Liver (tissue), 9 donors: Measurements from ENCODE around the gene TAGLN2. TPM values are rescaled to one million over a fixed set of nuclear protein-coding genes. Genes with fewer than 3 reads are reported as not detected.

Experiments
- DNase-seq: peaks from one replicate; pipeline ENCODE4 v3.0.0-alpha.2; 2017; ENCODE audit warnings: low spot score
- H3K27ac ChIP-seq, 2 donors: one replicate each; pipeline ENCODE4 v1.7.0; 2013; ENCODE audit warnings: inconsistent platforms in 2 of 2, low read length in 2 of 2, control low read depth in 1 of 2, low read depth in 1 of 2, mild to moderate bottlenecking in 1 of 2
- H3K27me3 ChIP-seq, 4 donors: one replicate each; pipeline versions ENCODE4 v1.6.1 to v1.7.0; 2013; ENCODE audit warnings: low read length in 3 of 4, inconsistent platforms in 1 of 4, mild to moderate bottlenecking in 1 of 4, moderate library complexity in 1 of 4; ENCODE audit not compliant: control insufficient read depth in 4 of 4, insufficient read depth in 4 of 4
- H3K36me3 ChIP-seq, 4 donors: one replicate each; pipeline versions ENCODE4 v1.6.1 to v1.7.0; 2013; ENCODE audit warnings: low read length in 3 of 4, mild to moderate bottlenecking in 3 of 4, low read depth in 1 of 4, moderate library complexity in 1 of 4; ENCODE audit not compliant: control insufficient read depth in 4 of 4, insufficient read depth in 3 of 4
- H3K4me1 ChIP-seq, 4 donors: one replicate each; pipeline versions ENCODE4 v1.6.1 to v1.7.0; 2013; ENCODE audit warnings: low read length in 3 of 4, mild to moderate bottlenecking in 3 of 4, moderate library complexity in 1 of 4; ENCODE audit not compliant: control insufficient read depth in 4 of 4, insufficient read depth in 4 of 4
- H3K4me3 ChIP-seq, 3 donors: one replicate each; pipeline versions ENCODE4 v1.6.1 to v1.7.0; 2013; ENCODE audit warnings: low read length in 3 of 3, control low read depth in 1 of 3, low read depth in 1 of 3, mild to moderate bottlenecking in 1 of 3
- H3K9ac ChIP-seq, 2 donors: one replicate each; pipeline ENCODE4 v1.7.0; 2013; ENCODE audit warnings: low read length in 2 of 2, mild to moderate bottlenecking in 2 of 2, moderate library complexity in 2 of 2, control low read depth in 1 of 2, low read depth in 1 of 2
- H3K9me3 ChIP-seq, 4 donors: one replicate each; pipeline versions ENCODE4 v1.6.1 to v1.7.0; 2013; ENCODE audit warnings: low read length in 3 of 4; ENCODE audit not compliant: control insufficient read depth in 4 of 4
- FOXA1 ChIP-seq: IDR thresholded peaks from 2 replicates; pipeline ENCODE4 v1.6.1; 2016; ENCODE audit warnings: antibody characterized with exemption
- FOXA2 ChIP-seq: IDR thresholded peaks from 2 replicates; pipeline ENCODE4 v1.6.1; 2016; ENCODE audit warnings: antibody characterized with exemption
- HNF4A ChIP-seq, 2 donors: conservative IDR thresholded peaks; 2 replicates each; pipeline ENCODE4 v1.6.1; 2016; ENCODE audit warnings: antibody characterized with exemption in 2 of 2, mild to moderate bottlenecking in 2 of 2
- JUND ChIP-seq, 2 donors: IDR thresholded peaks; 2 replicates each; pipeline ENCODE4 v1.6.1; 2016; ENCODE audit warnings: antibody characterized with exemption in 2 of 2
- NR2F2 ChIP-seq: IDR thresholded peaks from 2 replicates; pipeline ENCODE4 v1.6.1; 2016; ENCODE audit warnings: antibody characterized with exemption
- RAD21 ChIP-seq, 2 donors: IDR thresholded peaks; 2 replicates each; pipeline ENCODE4 v1.6.1; 2016; ENCODE audit warnings: antibody characterized with exemption in 2 of 2, mild to moderate bottlenecking in 2 of 2
- RXRA ChIP-seq, 2 donors: IDR thresholded peaks; 2 replicates each; pipeline ENCODE4 v1.6.1; 2017 to 2018; ENCODE audit warnings: antibody characterized with exemption in 2 of 2, mild to moderate bottlenecking in 1 of 2
- SP1 ChIP-seq: IDR thresholded peaks from 2 replicates; pipeline ENCODE4 v1.6.1; 2018; ENCODE audit warnings: antibody characterized with exemption, mild to moderate bottlenecking
- TAF1 ChIP-seq: conservative IDR thresholded peaks from 2 replicates; pipeline ENCODE4 v1.6.1; 2016; ENCODE audit warnings: antibody characterized with exemption, mild to moderate bottlenecking
- WGBS: extraction: QIAGEN DNeasy Blood & Tissue Kit; methylation state at CpG from one replicate; pipeline ENCODE4 v1.1.7; 2013; 5-methylcytosine and 5-hydroxymethylcytosine counted together
- polyA plus RNA-seq, 2 donors: library from polyadenylated mRNA; stranded (reverse) in 1 of 2; unstranded in 1 of 2; fragments of 200-250 nt in 1 of 2; fragments of >200 nt in 1 of 2; fragmentation: Nextera tagmentation in 1 of 2; extraction: Ambion mirVana in 1 of 2; gene quantifications; one replicate each; pipeline versions ENCODE4 v1.2.1 to v1.2.3, GENCODE V29; 2013 to 2015
- total RNA-seq, 2 donors: library from RNA; depleted of rRNA; stranded (reverse); fragments of >200 nt; gene quantifications; one replicate each; pipeline ENCODE4 v1.2.3, GENCODE V29; 2014
- TF ChIP-seq, protein P1 (sequence below): fragments of 150-350 bp; IDR thresholded peaks from 2 replicates; pipeline ENCODE4 v1.5.1; 2017; ENCODE audit warnings: improper control_type of control experiment, low read depth, low read length; ENCODE audit not compliant: missing input control
- TF ChIP-seq, protein P2 (sequence below): IDR thresholded peaks from 2 replicates; pipeline ENCODE4 v1.6.1; 2016; ENCODE audit warnings: antibody characterized with exemption
- TF ChIP-seq, protein P3 (sequence below): IDR thresholded peaks from 2 replicates; pipeline ENCODE4 v1.6.1; 2016; ENCODE audit warnings: antibody characterized with exemption
- TF ChIP-seq, protein P4 (sequence below): IDR thresholded peaks from 2 replicates; pipeline ENCODE4 v1.6.1; 2016; ENCODE audit warnings: antibody characterized with exemption, mild to moderate bottlenecking
- TF ChIP-seq, protein P5 (sequence below): IDR thresholded peaks from 2 replicates; pipeline ENCODE4 v1.6.1; 2016; ENCODE audit warnings: antibody characterized with exemption
- donor health status: healthy.
- donor health status: healthy.
- donor health status: healthy.
- donor health status: healthy.
- donor health status: healthy.

The TAGLN2 gene
- total and polyA plus RNA-seq, 4 donors: 46.4 to 113 (median 79.8) TPM

DNA sequence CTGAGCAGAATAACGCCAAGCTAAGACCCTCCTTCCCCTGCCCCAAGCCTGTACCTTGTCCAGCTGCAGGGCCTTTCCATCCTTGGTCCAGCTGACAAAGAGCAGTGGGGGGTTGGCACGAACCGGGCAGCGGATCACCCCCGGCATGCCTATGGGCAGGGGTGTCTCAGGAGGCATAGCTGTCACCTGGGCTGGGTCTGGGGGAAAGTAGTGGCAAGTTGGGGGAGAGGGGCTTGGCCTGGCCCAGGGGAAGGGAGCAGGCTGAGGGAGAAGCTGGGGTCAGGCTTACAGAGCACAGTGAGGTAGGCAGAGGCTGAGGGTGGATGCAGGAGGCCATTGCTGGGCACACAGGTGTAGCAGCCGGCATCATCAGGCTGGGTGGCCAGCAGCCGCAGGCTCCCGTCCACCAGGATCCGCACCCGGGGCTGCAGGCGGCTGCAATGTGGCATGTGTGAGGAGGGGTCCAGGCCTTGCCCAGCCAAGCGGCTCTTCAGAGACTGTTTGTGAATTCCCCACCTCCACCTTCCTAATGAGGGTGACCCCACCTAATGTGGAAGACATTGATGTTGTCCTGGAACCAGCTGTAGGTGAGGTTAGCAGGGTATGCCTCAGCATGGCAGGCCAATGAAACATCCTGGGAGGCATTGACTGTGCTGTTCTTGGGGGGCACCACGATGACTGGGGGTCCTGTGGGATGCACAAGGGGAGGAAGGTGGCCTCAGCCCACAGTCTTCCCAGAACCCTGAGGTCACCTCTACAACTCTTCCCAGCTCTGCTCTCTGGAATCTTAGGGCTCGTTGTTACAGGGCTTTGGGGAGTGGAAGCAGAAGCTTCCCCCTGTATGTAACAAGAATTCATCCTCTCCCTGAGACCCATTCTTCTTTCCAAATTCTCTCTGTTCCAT lies 9.1 kb upstream of the TAGLN2 start:
- DNase-seq: no peak
- WGBS: 94% methylated on average over 14 of the region's 14 CpGs

More for the DNA sequence above, 9.1 kb upstream of the TAGLN2 start:
- Histone ChIP-seq H3K4me1 (peaks cover 4 to 24% (median 16%) of the 10 kb centered on the region in 4 donors), H3K9me3 (no peaks in the 10 kb centered on the region), H3K36me3 (peaks cover 0 to 24% (median 11%) of the 10 kb centered on the region in 4 donors), H3K9ac (no peak overlapping the region), H3K4me3 (no peak overlapping the region), H3K27me3 (no peaks in the 10 kb centered on the region), H3K27ac (no peak overlapping the region)
- TF ChIP-seq FOXA2 (no peak), RXRA (IDR thresholded peaks at IDR 0.05) (no peak), TAF1 (no peak), SP1 (no peak), NR2F2 (no peak), FOXA1 (no peak), RAD21 (IDR thresholded peaks at IDR 0.05) (no peak), HNF4A (conservative IDR thresholded peaks at IDR 0.05) (no peak), JUND (IDR thresholded peaks at IDR 0.05) (no peak)
- TF ChIP-seq, protein P1, sequence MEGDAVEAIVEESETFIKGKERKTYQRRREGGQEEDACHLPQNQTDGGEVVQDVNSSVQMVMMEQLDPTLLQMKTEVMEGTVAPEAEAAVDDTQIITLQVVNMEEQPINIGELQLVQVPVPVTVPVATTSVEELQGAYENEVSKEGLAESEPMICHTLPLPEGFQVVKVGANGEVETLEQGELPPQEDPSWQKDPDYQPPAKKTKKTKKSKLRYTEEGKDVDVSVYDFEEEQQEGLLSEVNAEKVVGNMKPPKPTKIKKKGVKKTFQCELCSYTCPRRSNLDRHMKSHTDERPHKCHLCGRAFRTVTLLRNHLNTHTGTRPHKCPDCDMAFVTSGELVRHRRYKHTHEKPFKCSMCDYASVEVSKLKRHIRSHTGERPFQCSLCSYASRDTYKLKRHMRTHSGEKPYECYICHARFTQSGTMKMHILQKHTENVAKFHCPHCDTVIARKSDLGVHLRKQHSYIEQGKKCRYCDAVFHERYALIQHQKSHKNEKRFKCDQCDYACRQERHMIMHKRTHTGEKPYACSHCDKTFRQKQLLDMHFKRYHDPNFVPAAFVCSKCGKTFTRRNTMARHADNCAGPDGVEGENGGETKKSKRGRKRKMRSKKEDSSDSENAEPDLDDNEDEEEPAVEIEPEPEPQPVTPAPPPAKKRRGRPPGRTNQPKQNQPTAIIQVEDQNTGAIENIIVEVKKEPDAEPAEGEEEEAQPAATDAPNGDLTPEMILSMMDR: no peak
- TF ChIP-seq, protein P2, sequence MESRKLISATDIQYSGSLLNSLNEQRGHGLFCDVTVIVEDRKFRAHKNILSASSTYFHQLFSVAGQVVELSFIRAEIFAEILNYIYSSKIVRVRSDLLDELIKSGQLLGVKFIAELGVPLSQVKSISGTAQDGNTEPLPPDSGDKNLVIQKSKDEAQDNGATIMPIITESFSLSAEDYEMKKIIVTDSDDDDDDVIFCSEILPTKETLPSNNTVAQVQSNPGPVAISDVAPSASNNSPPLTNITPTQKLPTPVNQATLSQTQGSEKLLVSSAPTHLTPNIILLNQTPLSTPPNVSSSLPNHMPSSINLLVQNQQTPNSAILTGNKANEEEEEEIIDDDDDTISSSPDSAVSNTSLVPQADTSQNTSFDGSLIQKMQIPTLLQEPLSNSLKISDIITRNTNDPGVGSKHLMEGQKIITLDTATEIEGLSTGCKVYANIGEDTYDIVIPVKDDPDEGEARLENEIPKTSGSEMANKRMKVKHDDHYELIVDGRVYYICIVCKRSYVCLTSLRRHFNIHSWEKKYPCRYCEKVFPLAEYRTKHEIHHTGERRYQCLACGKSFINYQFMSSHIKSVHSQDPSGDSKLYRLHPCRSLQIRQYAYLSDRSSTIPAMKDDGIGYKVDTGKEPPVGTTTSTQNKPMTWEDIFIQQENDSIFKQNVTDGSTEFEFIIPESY: no peak
- TF ChIP-seq, protein P3, sequence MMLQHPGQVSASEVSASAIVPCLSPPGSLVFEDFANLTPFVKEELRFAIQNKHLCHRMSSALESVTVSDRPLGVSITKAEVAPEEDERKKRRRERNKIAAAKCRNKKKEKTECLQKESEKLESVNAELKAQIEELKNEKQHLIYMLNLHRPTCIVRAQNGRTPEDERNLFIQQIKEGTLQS: no peak
- TF ChIP-seq, protein P4, sequence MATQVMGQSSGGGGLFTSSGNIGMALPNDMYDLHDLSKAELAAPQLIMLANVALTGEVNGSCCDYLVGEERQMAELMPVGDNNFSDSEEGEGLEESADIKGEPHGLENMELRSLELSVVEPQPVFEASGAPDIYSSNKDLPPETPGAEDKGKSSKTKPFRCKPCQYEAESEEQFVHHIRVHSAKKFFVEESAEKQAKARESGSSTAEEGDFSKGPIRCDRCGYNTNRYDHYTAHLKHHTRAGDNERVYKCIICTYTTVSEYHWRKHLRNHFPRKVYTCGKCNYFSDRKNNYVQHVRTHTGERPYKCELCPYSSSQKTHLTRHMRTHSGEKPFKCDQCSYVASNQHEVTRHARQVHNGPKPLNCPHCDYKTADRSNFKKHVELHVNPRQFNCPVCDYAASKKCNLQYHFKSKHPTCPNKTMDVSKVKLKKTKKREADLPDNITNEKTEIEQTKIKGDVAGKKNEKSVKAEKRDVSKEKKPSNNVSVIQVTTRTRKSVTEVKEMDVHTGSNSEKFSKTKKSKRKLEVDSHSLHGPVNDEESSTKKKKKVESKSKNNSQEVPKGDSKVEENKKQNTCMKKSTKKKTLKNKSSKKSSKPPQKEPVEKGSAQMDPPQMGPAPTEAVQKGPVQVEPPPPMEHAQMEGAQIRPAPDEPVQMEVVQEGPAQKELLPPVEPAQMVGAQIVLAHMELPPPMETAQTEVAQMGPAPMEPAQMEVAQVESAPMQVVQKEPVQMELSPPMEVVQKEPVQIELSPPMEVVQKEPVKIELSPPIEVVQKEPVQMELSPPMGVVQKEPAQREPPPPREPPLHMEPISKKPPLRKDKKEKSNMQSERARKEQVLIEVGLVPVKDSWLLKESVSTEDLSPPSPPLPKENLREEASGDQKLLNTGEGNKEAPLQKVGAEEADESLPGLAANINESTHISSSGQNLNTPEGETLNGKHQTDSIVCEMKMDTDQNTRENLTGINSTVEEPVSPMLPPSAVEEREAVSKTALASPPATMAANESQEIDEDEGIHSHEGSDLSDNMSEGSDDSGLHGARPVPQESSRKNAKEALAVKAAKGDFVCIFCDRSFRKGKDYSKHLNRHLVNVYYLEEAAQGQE: no peak
- TF ChIP-seq, protein P5, sequence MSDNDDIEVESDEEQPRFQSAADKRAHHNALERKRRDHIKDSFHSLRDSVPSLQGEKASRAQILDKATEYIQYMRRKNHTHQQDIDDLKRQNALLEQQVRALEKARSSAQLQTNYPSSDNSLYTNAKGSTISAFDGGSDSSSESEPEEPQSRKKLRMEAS: no peak
